ENCODE data around the gene LIMCH1.

LIMCH1 gene

DNA sequence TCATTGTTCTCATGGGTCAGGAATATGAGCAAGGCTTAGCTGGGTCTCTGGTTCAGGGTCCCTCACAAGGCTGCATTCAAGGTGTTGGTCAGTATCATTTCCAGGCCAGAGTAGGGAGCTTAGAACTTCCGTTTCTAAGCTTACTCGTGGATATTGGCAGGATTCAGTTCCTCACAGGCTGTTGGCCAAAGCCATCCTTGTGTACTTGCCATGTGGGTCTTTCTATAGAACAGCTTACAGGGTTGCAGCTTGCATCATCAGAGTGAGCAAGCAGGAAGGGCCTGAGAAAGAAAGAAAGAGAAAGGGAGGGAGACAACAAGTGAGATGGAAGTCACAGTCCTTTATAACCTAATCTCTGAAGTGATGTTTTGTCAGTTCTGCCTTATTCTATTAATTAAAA lies 5.1 kb upstream of the LIMCH1 start:
- Histone ChIP-seq H3K4me1 (ENCODE audit: insufficient read depth, low read length) (no peaks in the 10 kb centered on the region), H4K20me1 (ENCODE audit: insufficient read depth, low read length) (no peaks in the 10 kb centered on the region), H3K36me3 (ENCODE audit: insufficient read depth, low read length) (no peaks in the 10 kb centered on the region), H3K79me2 (ENCODE audit: insufficient read depth, low read length) (no peaks in the 10 kb centered on the region), H3K27me3 (ENCODE audit: insufficient read depth, low read length, poor library complexity) (peaks cover 3% of the 10 kb centered on the region), H3K9me3 (ENCODE audit: insufficient read depth, low read length, severe bottlenecking) (no peaks in the 10 kb centered on the region), H3K27ac (ENCODE audit: low read length) (no peak overlapping the region), H3K4me2 (ENCODE audit: insufficient read depth, low read length) (no peak overlapping the region), H3K9ac (ENCODE audit: low read depth, low read length) (no peak overlapping the region), H2AFZ (ENCODE audit: low read depth, low read length) (no peak overlapping the region), H3K4me3 (ENCODE audit: low read depth in 1 of 2, low read length in 2 of 2) (no peak overlapping the region)
- TF ChIP-seq EZH2 (IDR thresholded peaks at IDR 0.05; ENCODE audit: borderline replicate concordance, low read depth, low read length, severe bottlenecking): no peak
- TF ChIP-seq CTCF (IDR thresholded peaks at IDR 0.05; ENCODE audit: borderline replicate concordance, extremely low read depth, low read length, poor library complexity, severe bottlenecking): no peak
- no peak for DNase-seq
- no peak for ATAC-seq (ENCODE audit: insufficient read depth, low read depth)

DNA sequence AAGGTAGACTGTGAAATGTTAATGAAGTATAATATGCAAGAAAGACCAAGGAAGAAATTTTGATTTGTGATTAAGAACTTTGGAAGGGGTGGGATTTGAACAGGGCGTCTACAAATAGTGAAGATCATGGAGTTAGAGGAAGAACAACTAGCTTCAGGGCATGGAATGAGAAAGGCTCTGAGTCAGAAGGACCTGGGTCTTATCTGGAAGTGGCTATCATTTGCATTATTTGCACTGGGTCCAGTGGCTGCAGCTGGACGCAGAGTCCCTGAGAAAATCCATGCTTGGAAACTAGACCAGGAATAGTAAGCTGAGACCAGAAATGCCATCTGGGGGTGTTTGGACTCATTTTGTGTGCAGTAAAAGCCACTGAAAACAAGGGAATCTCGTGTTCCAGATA lies 4.3 kb upstream of the LIMCH1 start:
- ATAC-seq (ENCODE audit: insufficient read depth, low read depth) (no peak), DNase-seq (no peak)
- no peaks in the 10 kb centered on the region for H3K4me1 ChIP-seq (ENCODE audit: insufficient read depth, low read length)
- peaks cover 3% of the 10 kb centered on the region for H3K27me3 ChIP-seq (ENCODE audit: insufficient read depth, low read length, poor library complexity)
- H3K9ac ChIP-seq (ENCODE audit: low read depth, low read length): no peak overlapping the region
- TF ChIP-seq CTCF (IDR thresholded peaks at IDR 0.05; ENCODE audit: borderline replicate concordance, extremely low read depth, low read length, poor library complexity, severe bottlenecking) (no peak), EZH2 (IDR thresholded peaks at IDR 0.05; ENCODE audit: borderline replicate concordance, low read depth, low read length, severe bottlenecking) (no peak)
- no peak overlapping the region for H3K27ac ChIP-seq (ENCODE audit: low read length)
- no peak overlapping the region for H2AFZ ChIP-seq (ENCODE audit: low read depth, low read length)
- no peaks in the 10 kb centered on the region for H4K20me1 ChIP-seq (ENCODE audit: insufficient read depth, low read length)
- no peaks in the 10 kb centered on the region for H3K36me3 ChIP-seq (ENCODE audit: insufficient read depth, low read length)
- no peaks in the 10 kb centered on the region for H3K9me3 ChIP-seq (ENCODE audit: insufficient read depth, low read length, severe bottlenecking)
- no peak overlapping the region for H3K4me3 ChIP-seq (ENCODE audit: low read depth in 1 of 2, low read length in 2 of 2)
- no peaks in the 10 kb centered on the region for H3K79me2 ChIP-seq (ENCODE audit: insufficient read depth, low read length)
- no peak overlapping the region for H3K4me2 ChIP-seq (ENCODE audit: insufficient read depth, low read length)

DNA sequence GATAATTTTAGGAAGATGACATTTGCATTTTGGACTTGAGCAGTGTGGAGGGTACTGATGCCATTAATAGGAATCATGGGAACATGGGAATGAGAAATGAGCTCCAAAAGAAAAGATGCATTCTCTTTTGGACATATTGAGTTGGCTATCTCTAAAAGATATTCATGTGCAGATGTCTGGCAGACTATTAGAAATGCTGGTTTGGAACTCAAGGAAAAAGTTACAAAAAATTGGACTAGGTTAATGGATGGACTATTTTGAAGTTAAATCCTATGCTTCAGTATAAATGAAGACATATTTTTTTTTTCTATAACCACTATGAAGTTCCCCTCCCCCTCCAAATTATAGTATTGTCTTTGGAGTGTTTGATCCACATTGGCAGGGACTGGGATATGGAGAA lies 3.6 kb upstream of the LIMCH1 start:
- Histone ChIP-seq H3K79me2 (ENCODE audit: insufficient read depth, low read length) (no peaks in the 10 kb centered on the region), H3K4me2 (ENCODE audit: insufficient read depth, low read length) (no peak overlapping the region), H4K20me1 (ENCODE audit: insufficient read depth, low read length) (no peaks in the 10 kb centered on the region), H3K36me3 (ENCODE audit: insufficient read depth, low read length) (no peaks in the 10 kb centered on the region), H3K27me3 (ENCODE audit: insufficient read depth, low read length, poor library complexity) (peaks cover 3% of the 10 kb centered on the region), H3K4me3 (ENCODE audit: low read depth in 1 of 2, low read length in 2 of 2) (no peak overlapping the region), H3K9me3 (ENCODE audit: insufficient read depth, low read length, severe bottlenecking) (no peaks in the 10 kb centered on the region), H3K9ac (ENCODE audit: low read depth, low read length) (no peak overlapping the region), H3K4me1 (ENCODE audit: insufficient read depth, low read length) (no peaks in the 10 kb centered on the region), H2AFZ (ENCODE audit: low read depth, low read length) (no peak overlapping the region), H3K27ac (ENCODE audit: low read length) (no peak overlapping the region)
- DNase-seq (no peak), ATAC-seq (ENCODE audit: insufficient read depth, low read depth) (no peak)
- TF ChIP-seq EZH2 (IDR thresholded peaks at IDR 0.05; ENCODE audit: borderline replicate concordance, low read depth, low read length, severe bottlenecking) (no peak), CTCF (IDR thresholded peaks at IDR 0.05; ENCODE audit: borderline replicate concordance, extremely low read depth, low read length, poor library complexity, severe bottlenecking) (no peak)

DNA sequence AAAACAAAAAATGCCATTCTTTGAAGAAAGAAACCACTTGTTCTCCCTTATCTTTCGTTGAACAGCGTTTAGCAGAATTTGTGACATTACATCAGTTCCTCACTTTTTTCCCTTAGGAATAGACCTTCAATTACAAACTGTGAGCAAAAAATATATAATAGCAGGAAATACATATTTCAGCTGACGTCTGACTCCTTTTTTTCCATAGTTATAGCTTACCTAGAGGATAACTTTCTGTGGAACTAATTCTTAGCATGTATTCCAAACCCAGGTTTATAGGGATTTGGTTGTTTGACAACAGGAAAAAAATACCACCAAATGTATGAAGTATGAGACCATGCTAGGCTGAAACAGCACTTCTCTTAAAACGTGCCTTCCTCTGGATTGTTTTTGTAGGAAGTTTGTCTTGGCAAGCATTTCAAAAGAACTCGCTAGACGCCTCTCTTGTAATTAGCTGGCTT lies 2.0 kb upstream of the LIMCH1 start:
- TF ChIP-seq CTCF (IDR thresholded peaks at IDR 0.05; ENCODE audit: borderline replicate concordance, extremely low read depth, low read length, poor library complexity, severe bottlenecking) (no peak), EZH2 (IDR thresholded peaks at IDR 0.05; ENCODE audit: borderline replicate concordance, low read depth, low read length, severe bottlenecking) (no peak)
- Histone ChIP-seq H3K9me3 (ENCODE audit: insufficient read depth, low read length, severe bottlenecking) (no peaks in the 10 kb centered on the region), H3K4me3 (ENCODE audit: low read depth in 1 of 2, low read length in 2 of 2) (no peak overlapping the region), H3K36me3 (ENCODE audit: insufficient read depth, low read length) (no peaks in the 10 kb centered on the region), H3K9ac (ENCODE audit: low read depth, low read length) (no peak overlapping the region), H2AFZ (ENCODE audit: low read depth, low read length) (no peak overlapping the region), H3K27ac (ENCODE audit: low read length) (no peak overlapping the region), H3K27me3 (ENCODE audit: insufficient read depth, low read length, poor library complexity) (peaks cover 3% of the 10 kb centered on the region), H3K4me2 (ENCODE audit: insufficient read depth, low read length) (no peak overlapping the region), H3K79me2 (ENCODE audit: insufficient read depth, low read length) (no peaks in the 10 kb centered on the region), H4K20me1 (ENCODE audit: insufficient read depth, low read length) (no peaks in the 10 kb centered on the region), H3K4me1 (ENCODE audit: insufficient read depth, low read length) (no peaks in the 10 kb centered on the region)
- no peak for DNase-seq
- ATAC-seq (ENCODE audit: insufficient read depth, low read depth): no peak

Measured in DND-41 (cell line).